C4-2B (cell line): Measurements from ENCODE around the gene LKAAEAR1.

Source experiments
- H3K27ac ChIP-seq: fragments of 450-650 bp; 2 replicates; pipeline ENCODE4 v1.5.1; 2017
- ZFX ChIP-seq: fragments of 450-650 bp; IDR thresholded peaks from 2 replicates; pipeline ENCODE4 v1.6.1; 2017
- TF ChIP-seq, protein P1 (sequence below): fragments of 450-650 bp; conservative IDR thresholded peaks from 2 replicates; pipeline ENCODE4 v1.5.1; 2017; ENCODE audit warnings: mild to moderate bottlenecking

The LKAAEAR1 gene

DNA sequence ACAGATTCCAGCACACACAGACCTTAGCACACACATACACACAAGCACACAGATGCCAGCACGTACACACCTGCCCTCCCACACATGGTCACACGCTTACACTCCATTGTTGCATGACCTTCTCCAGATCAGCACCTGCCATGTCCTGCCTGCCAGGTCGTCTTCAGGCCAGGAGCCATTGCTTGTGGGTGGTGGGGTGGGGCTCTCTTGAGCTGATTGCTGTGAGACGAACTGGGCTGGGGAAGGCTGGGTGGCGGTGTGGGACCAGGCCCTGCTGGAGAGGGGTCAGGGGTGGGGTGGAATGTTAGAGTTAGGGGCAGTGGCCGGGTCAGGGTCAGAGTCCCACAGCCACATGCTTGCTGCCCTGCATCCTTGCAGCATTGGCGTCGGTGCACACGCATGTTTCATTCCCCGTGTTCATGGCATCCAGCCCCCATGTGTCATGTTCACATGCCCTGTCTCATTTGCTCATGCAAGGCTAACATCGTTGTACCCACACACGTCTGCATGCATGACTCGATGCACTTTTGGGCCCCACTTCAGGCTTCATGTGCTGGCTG lies 29.7 kb upstream of the LKAAEAR1 start:
- H3K27ac ChIP-seq: no peak overlapping the region

DNA sequence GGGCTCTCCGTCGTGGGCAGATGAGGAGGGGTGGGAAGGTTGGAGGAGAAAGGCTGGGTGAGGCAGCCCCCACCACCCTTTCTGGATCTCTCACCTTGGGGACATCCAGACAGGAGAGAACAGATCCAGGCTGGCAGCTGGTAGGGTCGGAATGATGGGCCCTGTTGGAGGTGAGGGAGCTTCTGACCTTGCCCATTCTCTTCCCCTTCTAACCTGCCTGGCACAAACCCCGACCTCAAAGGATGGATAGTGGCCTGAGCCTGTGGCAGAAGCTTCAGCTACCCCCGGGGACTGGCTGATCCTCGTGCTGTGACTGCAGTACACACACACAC lies 29.2 kb upstream of the LKAAEAR1 start:
- no peak overlapping the region for H3K27ac ChIP-seq
- TF ChIP-seq ZFX: no peak
- TF ChIP-seq, protein P1, sequence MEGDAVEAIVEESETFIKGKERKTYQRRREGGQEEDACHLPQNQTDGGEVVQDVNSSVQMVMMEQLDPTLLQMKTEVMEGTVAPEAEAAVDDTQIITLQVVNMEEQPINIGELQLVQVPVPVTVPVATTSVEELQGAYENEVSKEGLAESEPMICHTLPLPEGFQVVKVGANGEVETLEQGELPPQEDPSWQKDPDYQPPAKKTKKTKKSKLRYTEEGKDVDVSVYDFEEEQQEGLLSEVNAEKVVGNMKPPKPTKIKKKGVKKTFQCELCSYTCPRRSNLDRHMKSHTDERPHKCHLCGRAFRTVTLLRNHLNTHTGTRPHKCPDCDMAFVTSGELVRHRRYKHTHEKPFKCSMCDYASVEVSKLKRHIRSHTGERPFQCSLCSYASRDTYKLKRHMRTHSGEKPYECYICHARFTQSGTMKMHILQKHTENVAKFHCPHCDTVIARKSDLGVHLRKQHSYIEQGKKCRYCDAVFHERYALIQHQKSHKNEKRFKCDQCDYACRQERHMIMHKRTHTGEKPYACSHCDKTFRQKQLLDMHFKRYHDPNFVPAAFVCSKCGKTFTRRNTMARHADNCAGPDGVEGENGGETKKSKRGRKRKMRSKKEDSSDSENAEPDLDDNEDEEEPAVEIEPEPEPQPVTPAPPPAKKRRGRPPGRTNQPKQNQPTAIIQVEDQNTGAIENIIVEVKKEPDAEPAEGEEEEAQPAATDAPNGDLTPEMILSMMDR: no peak

More for the DNA sequence above, 29.7 kb upstream of the LKAAEAR1 start:
- TF ChIP-seq, protein P1: no peak
- TF ChIP-seq ZFX: no peak

DNA sequence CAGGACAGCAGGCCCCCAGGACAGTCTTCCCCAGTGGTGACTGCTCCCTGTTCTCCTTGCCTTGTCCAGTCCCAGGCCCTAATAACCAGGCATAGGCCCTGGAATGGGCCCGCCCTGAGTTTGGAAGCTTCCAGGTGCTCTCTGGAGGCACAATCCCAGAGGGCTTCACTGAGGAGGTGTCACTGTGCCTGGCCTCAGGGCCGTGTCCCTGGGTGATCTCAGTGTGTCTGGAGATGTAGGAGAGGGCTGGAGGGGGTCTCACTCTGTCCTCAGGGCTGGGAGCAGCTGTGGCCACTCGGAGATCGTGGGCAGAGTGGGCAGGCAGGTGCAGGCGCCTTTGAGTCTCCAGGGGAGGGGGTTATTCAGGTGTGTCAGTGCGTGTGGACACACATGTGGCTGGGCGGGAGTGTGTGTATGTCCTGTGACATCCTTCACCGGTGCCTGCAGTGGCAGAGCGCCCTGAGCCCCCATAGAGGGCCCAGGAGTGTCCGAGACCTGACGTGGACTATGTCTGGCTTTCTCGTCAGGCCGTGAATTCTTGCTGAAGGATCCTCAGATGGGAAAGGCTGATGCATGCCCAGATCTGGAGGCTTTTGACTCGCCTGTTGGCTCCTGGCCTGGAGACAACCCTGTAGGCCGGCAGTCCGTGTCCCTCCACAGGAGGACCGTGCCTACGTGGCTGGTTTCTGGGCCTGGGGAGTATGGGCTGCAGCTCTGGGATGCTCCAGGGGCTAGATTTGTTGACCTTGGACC lies 28.7 kb upstream of the LKAAEAR1 start:
- TF ChIP-seq, protein P1: no peak
- no peak for TF ChIP-seq ZFX
- no peak overlapping the region for H3K27ac ChIP-seq

DNA sequence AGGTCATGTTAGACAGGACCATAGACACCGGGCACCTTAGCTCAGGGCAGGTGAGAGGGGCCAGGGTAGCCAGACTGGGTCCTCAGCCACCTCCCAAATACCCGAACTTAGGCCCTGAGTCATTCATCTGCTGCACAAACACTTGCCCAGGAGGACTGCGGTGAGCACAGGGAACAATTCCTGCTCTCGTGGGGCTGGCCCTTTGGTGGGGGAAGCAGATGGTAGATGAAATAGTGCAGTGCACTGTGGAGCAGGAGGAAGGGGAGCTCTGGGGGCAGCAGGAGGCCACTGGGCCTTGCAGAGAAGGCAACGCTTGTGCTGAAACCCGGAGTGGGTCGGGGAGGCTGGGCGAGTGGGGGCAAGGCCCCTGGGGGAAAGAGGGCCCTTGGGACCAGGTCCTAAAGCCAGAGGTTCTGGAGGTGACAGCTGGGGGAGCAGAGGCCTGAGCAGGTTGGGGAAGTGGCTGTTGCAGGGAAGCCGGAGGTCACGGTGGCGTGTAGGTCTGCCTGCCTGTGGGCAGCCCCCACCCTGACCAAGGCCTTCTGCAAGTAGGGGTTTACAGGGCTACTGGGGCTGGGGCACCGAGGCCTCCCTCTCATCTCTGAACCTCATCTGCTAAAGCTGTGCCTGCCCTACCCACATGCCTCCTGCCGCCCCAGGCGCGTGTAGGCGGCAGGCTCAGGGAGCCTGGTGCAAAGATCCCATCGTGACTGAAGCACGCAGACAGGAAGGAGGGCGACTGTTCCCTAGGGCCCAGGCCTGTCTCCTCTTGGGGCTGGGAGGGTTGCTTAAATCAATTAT lies 27.8 kb upstream of the LKAAEAR1 start:
- H3K27ac ChIP-seq: no peak overlapping the region

DNA sequence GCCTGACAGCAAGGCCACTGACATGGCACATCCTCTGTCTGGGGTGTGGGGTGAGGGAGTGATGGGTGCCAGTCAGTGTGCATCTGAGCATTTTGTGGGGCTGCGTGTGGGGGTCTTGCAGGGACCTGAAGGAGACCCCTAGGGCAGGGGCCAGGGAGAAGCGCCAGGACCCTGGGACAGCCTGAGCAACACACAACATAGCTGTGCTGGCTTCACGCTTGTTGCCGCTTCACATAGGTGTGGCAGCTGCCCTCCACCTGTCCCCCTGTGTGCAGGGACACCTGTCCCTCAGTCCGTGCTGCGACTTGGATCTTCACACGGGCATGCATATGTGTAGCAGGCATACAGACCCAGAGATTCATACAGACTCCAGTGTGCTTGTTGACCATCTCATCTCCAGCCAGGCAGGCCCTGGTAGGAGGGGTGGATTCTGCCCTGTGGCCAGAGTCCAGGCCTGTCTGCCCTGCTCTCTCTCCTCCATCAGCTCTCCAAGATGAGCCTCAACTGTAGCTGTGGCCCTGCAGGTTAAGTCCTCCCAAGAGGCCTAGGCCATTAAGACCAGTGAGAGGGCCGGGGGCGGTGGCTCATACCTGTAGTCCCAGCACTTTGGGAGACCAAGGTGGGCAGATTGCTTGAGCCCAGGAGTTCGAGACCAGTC lies 26.3 kb upstream of the LKAAEAR1 start:
- no peak for TF ChIP-seq ZFX
- TF ChIP-seq, protein P1: no peak

More for the DNA sequence above, 27.8 kb upstream of the LKAAEAR1 start:
- no peak for TF ChIP-seq ZFX
- TF ChIP-seq, protein P1: no peak

DNA sequence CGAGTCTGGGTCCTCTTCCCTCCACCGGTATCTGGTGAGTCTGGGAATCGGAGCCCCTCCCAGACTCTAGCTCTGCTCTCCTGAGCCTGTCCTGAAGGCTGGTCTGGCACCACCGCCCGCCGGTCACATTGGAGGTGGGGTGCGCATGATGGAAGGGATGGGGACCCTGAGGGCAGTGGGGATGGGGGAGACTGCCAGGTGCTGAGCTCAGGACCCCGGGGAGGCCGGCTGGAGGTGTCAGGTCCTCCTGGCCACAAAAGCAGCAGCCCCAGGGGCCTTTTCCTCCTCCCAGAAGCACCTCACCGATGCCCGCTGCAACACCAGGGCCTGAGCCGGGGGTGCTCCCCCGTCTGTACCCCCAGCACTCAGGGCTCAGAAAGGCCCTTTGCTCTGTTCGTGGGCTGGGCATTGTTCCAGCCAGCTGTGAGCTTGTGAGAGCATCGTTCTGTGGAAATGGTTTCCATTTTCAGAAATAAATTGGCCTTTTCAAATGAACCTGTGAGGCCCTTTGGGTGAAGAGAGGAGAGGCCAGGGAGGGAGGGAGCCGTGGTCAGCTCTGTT lies 25.7 kb upstream of the LKAAEAR1 start:
- H3K27ac ChIP-seq: no peak overlapping the region
- TF ChIP-seq, protein P1: no peak
- no peak for TF ChIP-seq ZFX

More for the DNA sequence above, 26.3 kb upstream of the LKAAEAR1 start:
- H3K27ac ChIP-seq: no peak overlapping the region
